HG02588 (cell line): ENCODE data around the gene FGGY.

Experiments
- ATAC-seq: cut with Tn5 transposase; IDR thresholded peaks from one replicate; pipeline ENCODE4 v1.9.1; 2021; ENCODE audit warnings: mild to moderate bottlenecking, moderate library complexity; ENCODE audit not compliant: unreplicated experiment

The FGGY gene

DNA sequence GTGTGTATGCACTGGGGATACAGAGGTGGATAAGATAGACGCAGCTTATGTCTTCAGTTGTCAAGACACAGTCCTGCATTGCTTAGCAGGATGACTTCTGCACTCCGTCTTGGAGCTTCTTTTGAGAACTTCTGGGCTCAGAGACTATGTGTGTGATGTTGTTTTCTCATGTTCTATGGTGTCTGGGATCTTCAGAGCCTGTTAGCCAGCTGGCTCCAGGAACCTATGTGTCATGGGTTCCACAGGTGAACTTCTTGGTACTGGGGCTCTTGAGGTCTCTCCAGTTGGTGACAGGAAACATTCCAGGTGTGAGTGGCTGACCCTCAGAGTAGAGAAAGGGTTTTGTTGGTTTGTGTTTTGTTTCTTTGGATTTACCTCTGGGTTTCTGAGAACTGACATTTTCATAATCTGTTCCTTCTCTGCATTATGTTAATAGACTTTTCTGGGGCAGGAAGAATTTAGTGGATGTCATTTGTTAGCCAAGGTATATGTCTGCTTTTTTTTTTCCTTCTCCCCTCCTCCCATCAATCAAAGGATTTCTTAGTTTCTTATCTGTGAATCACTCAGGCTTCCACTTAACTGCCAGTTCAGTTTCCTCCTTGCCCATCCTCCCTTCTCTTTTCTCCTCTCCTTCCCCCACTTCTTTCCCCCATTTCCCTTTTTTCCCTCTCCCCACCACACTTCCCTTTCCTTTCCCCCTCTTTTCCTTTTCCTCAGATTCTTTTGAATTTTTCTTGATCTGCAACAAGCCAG lies 18.1 kb downstream of the FGGY start:
- ATAC-seq = no peak

DNA sequence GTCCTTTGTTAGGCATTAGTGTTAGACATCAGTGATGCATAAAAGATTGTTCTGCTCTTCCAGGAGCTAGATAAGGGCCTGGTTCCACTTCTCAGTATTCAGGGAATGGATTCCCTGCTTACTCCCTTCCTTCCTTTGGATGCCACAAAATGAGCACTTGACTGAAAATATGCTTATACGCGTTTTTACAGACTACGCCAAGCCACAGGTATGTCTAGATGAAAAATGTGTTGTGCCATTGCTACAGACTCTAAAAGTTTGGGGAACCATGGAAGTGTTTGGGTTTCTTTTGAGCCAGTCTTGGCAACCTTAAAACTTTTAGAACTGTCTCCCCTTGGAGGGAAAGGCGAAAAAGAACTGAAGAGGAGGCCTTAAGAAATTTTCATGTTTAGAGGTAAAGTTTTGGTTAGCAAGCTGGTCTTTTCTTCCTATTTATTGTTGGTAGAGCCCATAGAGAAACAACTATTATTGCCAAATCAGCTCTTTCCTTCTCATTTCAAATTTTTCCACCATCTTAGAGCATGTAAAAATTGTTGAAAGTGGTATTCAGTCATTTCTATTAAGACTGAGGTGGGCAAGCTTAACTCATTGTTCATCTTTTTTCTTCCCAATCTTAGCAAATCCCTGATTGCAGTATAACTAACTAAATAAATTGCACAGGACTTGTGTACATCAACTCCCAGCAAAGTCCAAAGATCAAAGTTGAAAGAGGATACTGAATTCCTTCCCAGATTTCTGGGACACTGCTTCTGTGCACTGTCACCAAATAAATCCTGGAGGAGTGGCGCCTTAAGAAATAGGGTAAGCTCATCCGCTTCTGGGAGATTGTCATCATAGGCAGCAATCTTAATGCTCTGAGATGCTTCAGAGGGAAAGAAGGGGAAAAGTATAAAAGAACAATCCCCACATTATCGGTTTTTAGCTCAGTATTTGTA lies 18.9 kb downstream of the FGGY start:
- no peak for ATAC-seq

DNA sequence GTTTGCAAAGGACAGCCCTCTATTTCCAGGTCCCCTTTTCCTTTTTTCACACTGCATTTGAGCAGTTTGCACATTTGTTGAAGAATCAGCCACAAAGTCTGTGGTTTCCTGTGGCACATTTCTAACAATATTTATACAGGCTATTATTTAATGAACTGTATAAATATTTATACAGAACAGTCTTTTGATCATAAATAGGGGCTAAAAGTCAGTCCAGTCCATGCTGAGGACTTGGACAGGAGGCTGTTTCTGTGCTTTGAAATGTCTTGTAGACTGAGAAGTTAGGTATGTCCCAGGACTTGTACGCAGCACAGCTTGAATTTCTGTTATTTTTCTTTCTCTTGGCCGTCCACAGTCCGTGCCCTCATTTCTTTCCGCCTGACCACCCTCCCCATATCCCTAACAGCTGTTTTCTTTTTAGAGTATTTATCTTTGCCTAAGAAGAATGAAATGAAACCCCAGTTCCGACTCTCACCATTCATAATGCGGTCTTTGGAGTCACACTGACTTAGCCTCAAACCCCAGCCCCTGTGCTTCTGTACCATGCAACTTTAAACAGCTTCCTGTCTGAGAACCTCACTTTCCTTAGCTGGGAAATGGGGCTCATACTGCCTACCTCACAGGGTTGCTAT lies 19.7 kb downstream of the FGGY start:
- ATAC-seq = no peak

DNA sequence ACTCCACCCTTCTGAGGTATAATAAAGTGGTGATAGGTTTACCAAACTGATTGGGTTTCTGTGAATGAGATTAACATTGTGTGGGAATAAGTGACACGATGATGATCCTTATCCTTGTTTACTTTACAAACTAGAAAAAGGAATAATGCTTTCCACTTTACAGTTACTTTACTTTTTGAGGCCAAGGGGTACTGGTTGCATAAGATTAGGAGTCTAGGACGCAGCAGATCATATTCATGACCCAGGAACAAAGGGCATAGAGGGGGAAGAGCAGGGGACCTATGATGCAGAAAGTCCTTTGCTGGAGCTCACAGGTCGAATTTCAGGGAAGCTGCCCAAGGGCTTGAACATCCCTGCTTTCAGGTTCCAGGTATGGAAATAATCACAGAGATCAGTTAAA lies 20.4 kb downstream of the FGGY start:
- no peak for ATAC-seq

DNA sequence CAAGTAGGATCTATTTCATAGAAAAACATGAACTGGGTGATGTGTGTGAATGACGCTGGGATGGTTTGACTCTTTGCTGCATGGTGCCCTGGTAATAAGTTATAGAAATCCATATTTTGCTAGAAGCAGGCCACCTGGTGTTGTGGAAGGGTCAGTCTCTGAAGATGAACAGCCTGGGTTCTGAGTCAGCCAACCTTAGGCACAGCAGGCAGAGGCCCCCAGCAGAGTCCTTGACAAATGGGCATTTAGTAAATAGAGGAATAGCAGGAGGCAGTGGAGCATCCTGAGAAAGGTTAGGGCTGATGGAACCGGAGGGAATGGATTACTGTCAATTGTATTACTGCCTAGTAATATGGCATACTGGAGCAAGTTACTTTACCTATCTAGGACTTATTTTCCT lies 20.9 kb downstream of the FGGY start:
- no peak for ATAC-seq

DNA sequence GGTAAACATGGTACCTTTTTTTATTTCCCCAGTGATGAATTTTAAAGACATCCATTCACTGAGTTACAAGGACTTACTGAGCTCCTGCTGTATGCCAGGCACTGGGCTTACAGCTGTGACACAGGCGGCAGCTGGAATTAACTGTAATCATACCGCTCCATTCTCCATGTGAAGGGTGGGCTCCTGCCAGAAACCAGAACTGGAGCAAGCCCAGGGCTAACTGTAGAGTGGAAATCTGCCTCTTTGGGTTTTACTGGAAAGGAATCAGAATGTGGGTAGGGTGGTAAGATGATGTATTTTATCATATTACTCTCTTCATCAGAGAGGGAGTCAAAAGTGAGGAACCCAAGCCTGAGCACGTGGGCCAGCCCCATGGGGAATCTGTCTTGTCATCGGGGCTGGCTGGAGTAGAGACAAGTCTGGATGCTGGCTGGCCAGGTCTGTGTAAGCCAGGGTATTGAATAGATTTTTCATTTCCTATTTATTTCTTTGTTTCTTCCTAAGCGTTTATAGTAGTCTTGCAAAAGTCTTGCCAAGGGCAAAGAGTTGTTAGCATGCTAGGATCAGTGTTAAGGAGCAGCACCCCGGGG lies 21.5 kb downstream of the FGGY start:
- no peak for ATAC-seq

DNA sequence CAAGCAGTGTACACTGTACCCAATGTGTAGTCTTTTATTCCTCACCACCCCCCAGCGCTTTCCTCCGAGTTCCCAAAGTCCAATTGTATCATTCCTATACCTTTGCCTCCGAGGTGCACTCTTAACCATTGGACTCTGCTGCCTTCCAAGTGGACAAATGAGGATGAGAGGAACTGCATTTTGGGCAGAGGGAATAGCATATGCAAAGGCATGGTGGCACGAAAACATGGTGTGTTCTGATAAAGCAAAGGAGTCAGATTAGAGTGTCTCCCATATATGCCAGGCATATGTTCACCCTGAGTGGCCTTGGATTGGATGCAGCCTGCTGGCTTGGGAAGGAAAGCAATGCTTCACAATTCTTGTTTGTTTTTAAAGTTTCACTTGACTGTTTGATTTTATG lies 25.5 kb downstream of the FGGY start:
- ATAC-seq = no peak

DNA sequence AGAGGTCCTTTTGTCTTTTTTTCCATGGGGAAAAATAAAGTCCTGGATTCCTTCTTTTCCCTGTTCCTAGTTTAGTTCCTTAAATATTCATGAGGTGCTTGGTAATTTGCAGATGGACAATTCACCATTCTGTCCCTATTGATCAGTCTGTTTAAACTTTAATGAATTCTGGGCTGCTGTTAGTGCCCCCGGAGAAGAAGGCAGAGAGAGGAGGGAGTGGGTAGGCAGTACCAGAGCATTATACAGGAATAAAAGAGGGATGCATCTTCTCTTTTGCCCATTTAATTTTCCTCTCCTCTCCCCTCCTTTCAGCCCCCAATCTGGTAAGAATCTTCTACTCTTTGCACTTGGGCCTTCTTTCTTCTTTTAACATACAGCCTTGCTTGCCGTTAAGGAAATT lies 25.9 kb downstream of the FGGY start:
- ATAC-seq = no peak

DNA sequence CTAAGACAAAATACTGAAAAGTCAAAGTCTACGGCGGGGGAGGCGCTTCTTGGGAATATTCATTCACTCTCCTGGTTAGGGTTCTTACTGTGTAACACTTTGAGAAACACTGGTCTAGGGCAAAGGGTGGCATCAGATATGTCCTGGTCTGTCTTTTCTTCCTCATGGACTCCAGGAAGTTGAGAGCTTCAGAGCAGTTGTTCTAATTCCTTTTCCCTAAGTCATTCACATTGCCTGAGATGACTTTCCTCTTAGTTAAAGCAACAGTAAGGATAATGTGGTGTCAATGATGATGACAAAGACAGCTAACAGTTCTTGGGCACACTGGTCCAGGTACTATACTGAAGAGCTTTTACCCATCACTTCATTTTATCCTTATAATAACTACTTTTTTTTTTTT lies 27.0 kb downstream of the FGGY start:
- ATAC-seq = no peak

DNA sequence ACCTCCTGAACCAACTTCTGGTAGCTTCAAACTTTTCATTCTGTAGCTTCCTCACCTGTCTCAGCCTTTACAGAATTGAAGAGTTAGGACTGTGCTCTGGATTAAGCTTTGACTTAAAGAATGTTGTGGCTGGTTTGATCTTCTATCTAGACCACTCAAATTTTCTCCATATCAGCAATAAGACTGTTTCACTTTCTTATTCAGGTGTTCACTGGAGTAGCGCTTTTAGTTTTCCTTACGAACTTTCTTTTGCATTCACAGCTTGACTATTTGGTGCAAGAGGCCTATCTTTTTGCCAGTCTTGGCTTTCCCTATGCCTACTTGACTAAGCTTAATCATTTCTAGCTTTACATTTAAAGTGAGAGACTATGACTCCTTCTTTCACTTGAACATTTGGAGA lies 31.5 kb downstream of the FGGY start:
- ATAC-seq = no peak

DNA sequence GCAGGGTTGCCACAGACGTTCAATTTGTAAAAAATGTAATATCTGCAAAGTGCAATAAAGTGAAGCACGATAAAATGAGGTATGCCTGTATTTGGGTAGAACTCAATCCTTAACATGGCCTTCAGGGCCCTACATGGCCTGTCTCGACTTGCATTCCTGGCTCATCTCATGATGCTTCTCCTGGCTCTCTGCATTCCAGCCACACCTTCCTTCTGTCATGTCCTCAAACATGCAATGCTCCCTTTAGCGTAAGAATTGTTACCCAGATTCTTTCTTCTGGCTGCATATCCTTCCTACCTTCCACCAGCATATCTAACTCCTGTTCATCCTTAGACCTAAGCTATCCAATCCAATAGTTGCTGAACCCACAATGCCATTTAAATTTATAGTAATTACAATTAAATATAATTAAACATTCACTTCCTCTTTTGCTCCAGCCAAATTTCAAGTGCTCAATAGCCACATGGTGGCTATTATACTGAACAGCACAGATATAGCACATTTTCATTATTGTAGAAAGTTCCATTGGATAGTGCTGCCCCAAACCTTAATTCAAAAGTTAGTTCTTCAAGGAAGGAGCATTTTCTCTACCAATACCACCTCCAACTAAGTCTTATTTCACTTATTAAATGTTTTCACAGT lies 32.6 kb downstream of the FGGY start:
- ATAC-seq = no peak

DNA sequence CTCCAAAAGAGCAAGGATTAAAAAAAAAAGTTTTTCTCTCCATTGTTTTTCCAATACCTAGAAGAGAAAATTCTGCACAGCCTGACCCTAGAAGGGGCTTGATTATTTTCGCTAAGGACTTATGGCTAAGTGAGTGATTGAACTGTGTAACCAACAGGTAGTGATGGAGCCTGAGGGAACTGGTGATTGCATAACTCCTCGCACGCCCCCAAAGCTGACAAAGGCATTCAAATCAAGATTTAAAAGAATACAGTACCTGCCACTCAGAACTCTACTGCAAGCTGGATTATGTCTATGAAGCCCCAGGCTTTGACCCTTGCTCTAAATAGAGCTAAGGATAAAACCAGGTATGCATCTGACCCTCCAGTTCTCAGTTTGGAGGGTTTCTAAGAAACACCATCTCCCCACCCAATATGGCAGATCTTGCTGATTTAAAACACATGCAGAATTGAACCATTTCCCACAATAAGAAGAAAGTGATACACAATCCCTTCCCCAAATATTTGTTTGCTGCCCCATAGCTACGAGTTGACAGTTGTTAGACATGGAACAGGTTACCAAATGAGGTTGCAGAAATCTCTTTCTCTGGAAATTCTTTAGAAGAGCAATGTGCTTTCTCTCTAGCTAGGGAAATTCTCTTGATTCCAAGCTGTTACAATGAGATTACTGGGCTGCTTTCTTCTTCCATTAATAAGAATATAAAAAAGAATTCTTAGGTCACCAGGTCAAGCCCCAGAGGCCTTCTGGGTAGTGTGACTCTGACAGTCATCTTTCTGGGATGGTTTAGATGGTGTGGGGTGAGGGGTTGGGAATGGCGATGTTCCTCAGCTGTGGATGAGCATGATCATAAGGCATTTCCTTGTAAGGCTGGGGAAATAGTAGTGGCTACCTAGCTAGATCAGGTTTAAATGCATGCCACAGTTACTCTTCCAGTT lies 35.1 kb downstream of the FGGY start:
- ATAC-seq = no peak

DNA sequence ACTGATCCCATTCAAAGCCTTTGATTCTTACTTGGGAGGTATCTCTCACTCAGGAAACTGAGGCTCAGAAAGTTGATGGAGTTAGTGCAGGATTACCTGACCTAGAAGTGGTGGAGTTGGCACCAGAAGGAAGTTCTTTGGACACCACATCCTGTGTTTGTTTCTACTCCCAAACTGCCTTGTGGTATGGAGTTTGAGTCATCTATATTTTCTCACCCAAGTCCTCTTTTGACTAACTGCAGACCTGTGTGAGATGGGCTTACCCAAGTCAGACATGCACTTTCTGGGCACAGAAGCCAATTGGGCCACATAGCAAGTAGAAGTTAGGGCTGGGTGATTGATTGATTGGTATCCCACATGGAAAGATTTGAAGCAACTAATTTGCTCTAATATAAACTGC lies 36.1 kb downstream of the FGGY start:
- ATAC-seq = peak; percentile 67

DNA sequence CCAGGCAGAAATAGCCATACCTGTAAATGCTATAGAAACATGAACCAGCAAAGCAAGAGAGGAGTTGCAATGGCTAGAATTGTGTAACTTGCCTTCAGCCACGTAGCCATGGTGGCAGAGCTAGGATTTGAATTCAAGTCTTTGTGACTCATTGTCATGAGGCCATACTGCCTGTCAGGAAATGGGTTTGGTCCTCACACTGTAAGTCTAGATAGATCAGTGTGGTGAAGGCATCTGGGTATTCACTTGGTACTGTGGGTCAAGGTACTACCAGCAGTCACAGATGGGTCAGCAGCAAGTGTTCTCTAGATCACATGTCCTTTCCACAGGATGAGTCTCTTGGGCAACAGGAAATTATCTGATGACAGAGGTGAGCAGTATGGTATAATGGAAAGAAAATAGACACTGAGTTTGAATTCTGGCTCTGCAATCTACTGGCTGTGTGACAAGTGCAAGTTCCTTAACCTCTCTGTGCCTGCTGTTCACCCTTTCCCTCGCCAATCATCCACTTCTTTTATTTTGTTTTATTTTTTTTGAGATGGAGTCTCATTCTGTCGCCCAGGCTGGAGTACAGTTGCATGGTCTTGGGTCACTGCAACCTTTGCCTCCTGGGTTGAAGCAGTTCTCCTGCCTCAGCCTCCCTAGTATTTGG lies 36.9 kb downstream of the FGGY start:
- no peak for ATAC-seq

DNA sequence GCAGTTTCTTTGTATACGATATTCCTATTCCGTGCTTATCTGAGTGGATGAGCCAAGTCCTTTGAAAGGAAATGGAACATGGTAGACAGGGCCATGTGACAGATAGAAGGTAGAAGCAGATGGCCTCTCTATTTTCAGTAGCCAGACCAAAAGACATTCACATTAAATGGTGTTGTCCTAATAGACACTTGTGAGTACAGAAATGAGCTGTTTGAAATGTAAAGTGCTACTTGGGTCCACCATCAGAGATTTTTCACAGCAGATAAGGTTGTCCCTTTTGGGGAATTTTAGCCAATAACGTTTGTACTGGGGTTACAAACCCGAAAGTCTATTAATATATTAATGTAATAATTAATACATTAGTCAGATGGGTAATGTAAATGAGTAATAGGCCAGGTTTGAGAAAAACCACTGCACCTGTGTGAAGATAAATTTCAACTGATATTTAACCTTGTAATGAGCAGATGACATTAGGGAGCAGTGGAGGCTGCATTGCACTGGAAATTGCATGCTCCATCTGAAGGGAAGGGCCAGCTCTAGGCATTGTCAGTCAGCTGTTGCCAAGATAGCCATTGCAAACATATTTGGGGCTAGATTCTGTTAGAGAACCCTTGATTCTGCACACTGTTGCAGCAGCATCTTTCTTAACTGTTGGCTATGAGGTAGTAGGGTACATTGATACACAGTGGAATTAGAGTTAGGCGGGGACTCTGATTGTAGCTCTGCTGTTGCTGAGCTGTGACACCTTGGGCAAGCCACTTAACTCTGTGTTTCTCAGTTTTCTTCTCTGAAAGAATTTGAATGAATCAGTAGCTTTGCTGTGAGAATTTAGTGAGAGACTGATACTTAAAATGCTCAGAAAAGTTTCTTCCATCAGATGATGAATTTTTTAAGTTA lies 43.8 kb downstream of the FGGY start:
- peak; percentile 62 for ATAC-seq

DNA sequence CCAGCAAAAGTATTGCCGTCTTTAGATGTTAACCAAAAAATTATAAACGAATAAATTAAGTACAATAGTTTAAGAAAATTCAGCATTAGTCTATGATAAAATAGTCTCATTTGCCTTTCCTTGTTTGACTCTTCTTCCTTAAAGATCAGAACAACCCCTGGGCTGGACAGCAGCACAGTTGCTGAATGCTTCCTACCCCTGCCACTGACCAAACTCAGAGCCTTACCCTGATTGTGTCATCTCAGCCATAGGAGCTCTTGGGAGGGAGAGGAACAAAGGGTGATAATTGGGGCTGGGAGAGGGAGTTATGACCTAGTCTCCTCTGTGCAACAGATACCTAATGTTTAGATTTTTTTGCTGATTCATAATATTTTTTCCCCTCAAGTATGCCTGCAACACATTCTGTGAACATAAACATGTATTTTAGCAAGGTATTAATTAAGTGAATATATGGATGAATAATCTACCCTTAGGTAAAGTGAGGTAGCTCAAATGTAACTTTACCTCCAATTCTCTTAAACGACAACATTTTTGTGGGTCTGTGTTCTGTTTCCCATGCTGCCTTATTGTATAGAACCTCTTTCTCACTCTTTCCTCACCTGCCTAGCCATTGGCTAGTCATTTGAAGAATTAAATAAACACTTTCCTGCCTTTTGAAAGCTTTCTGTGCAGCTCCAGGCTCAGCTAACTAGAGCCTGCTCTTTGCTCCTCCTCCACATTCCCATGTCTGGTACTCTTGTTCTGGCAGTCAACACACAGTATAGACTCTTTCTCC lies 46.1 kb downstream of the FGGY start:
- ATAC-seq = no peak

DNA sequence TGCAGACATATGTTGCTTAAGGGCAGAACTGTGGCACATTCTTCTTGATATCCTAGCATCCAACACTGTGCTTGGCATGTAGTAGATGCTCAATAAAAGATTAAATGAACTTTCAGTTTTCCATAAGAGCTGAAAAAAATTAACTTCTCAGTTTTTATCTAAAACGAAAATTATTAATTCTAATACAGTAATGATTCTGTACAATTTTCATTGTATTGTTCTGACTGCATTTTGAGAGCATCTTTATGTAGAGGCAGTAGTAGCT lies 46.6 kb downstream of the FGGY start:
- ATAC-seq = no peak

DNA sequence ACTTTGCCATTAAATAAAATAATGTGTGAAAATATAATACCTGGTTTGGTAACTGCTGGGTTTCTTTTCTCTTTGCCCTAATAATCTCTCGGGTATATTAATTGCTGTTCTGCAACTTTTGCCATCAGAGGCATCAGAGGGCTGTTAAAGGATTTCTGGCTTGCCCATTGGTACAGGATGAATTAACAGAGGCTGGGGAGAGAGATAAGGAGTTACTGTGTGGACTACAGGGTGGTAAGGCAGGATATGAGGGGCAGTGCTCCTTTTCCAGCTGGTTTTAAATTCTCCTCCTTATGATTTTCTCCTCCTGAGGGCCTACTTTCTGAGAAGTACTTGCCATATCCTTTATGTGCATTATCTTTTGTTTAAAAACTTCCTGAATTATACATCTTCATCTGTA lies 48.3 kb downstream of the FGGY start:
- no peak for ATAC-seq
